H1 (cell line): ENCODE results near the gene TOR1B. TPM values are rescaled to one million over a fixed set of nuclear protein-coding genes. Genes with fewer than 3 reads are reported as not detected.
A peak's percentile ranks its signal among the peaks of the same experiment; 100 is the strongest.

ENCODE experiments used
- CTCF ChIA-PET: fragments of 300-600 bp; sonication (Branson Sonifier 250); formaldehyde crosslinking; loops from one replicate; lab custom pipeline; 2021; ENCODE audit not compliant: partially characterized antibody; lab: Charles Lee
- POLR2A ChIA-PET: fragments of 300-600 bp; sonication (Branson Sonifier 250); formaldehyde crosslinking; loops from one replicate; lab custom pipeline; 2021; ENCODE audit warnings: inconsistent platforms; ENCODE audit not compliant: partially characterized antibody; lab: Charles Lee
- DNase-seq, 2 experiments: peaks; one replicate each; pipeline versions ENCODE4 v3.0.0 to v3.0.0-alpha.2; 2010 to 2022; ENCODE audit warnings: low spot score in 2 of 2, low read depth in 1 of 2, mixed read lengths in 1 of 2
- FAIRE-seq: peaks from 2 replicates; lab custom pipeline; 2011; peaks lifted over from hg19 to GRCh38; lab: Jason Lieb, UNC
- H2AFZ ChIP-seq: 2 replicates; pipeline ENCODE4 v1.8.1; 2012; ENCODE audit warnings: low read length, inconsistent platforms
- H2AK5ac ChIP-seq: 2 replicates; pipeline ENCODE4 v1.6.1; 2013; ENCODE audit warnings: low read depth, low read length
- H2BK120ac ChIP-seq: replicated peaks from 2 replicates; pipeline ENCODE3; 2013; ENCODE audit warnings: low read depth, low read length, inconsistent platforms
- H2BK12ac ChIP-seq: 2 replicates; pipeline ENCODE4 v1.6.1; 2013; ENCODE audit warnings: low read depth, low read length
- H2BK15ac ChIP-seq: 2 replicates; pipeline ENCODE4 v1.6.1; 2013; ENCODE audit warnings: low read length
- H2BK20ac ChIP-seq: 2 replicates; pipeline ENCODE4 v1.6.1; 2013; ENCODE audit warnings: low read length
- H2BK5ac ChIP-seq: 2 replicates; pipeline ENCODE4 v1.6.1; 2013; ENCODE audit warnings: low read depth, low read length
- H3K14ac ChIP-seq: 2 replicates; pipeline ENCODE4 v1.6.1; 2013; ENCODE audit warnings: inconsistent platforms; ENCODE audit not compliant: insufficient read length
- H3K18ac ChIP-seq: 2 replicates; pipeline ENCODE4 v1.6.1; 2013; ENCODE audit warnings: low read length; ENCODE audit errors: extremely low read depth
- H3K23ac ChIP-seq: 2 replicates; pipeline ENCODE4 v1.6.1; 2013; ENCODE audit warnings: inconsistent platforms; ENCODE audit not compliant: insufficient read length
- H3K23me2 ChIP-seq: 2 replicates; pipeline ENCODE4 v1.6.1; 2013; ENCODE audit warnings: low read depth, low read length
- H3K27ac ChIP-seq: 2 replicates; pipeline ENCODE4 v1.6.1; 2011; ENCODE audit warnings: low read depth, low read length, inconsistent platforms
- H3K27me3 ChIP-seq, 4 experiments: replicated peaks in 1 of 4; 1 replicate in 1 of 4; 2 replicates in 3 of 4; pipeline versions ENCODE4 v1.6.1 to v1.8.1; 2011 to 2013; ENCODE audit warnings: low read length in 3 of 4, mild to moderate bottlenecking in 3 of 4, inconsistent platforms in 2 of 4, mixed read lengths in 2 of 4, moderate library complexity in 1 of 4; ENCODE audit not compliant: control insufficient read depth in 3 of 4, insufficient read depth in 3 of 4; ENCODE audit errors: extremely low read depth in 1 of 4
- H3K36me3 ChIP-seq, 4 experiments: 2 replicates each; pipeline versions ENCODE4 v1.6.1 to v1.8.1; 2011 to 2013; ENCODE audit warnings: mild to moderate bottlenecking in 4 of 4, low read length in 3 of 4, moderate library complexity in 2 of 4, control low read depth in 1 of 4, inconsistent platforms in 1 of 4; ENCODE audit not compliant: insufficient read depth in 4 of 4, control insufficient read depth in 2 of 4
- H3K4ac ChIP-seq: replicated peaks from 2 replicates; pipeline ENCODE3; 2013; ENCODE audit warnings: low read length, low read depth, mixed read lengths, inconsistent platforms; ENCODE audit not compliant: insufficient read length
- H3K4me1 ChIP-seq, 4 experiments: replicated peaks in 1 of 4; 1 replicate in 1 of 4; 2 replicates in 3 of 4; pipeline versions ENCODE4 v1.6.1 to v1.8.1; 2011 to 2013; ENCODE audit warnings: low read length in 3 of 4, inconsistent platforms in 2 of 4, mixed read lengths in 1 of 4; ENCODE audit not compliant: insufficient read depth in 4 of 4, control insufficient read depth in 3 of 4
- H3K4me2 ChIP-seq, 2 experiments: 2 replicates each; pipeline versions ENCODE4 v1.6.1 to v1.8.1; 2011 to 2013; ENCODE audit warnings: low read depth in 2 of 2, low read length in 2 of 2, control low read depth in 1 of 2, inconsistent platforms in 1 of 2, mild to moderate bottlenecking in 1 of 2; ENCODE audit not compliant: insufficient read depth in 1 of 2
- H3K4me3 ChIP-seq, 4 experiments: fragments of 200-600, 300-600 bp in 1 of 4; sonication (generic), shearing (Covaris generic), sonication (Bioruptor Twin) in 1 of 4; 2 replicates each; pipeline versions ENCODE4 v1.5.1 to v1.8.1; 2011 to 2016; ENCODE audit warnings: low read length in 4 of 4, low read depth in 3 of 4, control low read depth in 2 of 4, inconsistent platforms in 2 of 4, mild to moderate bottlenecking in 2 of 4, mixed read lengths in 1 of 4, moderate library complexity in 1 of 4; ENCODE audit not compliant: insufficient read depth in 2 of 4; ENCODE audit errors: extremely low read depth in 1 of 4
- H3K56ac ChIP-seq: replicated peaks from 2 replicates; pipeline ENCODE3; 2013; ENCODE audit warnings: low read depth, mild to moderate bottlenecking, mixed read lengths, low read length, inconsistent platforms; ENCODE audit not compliant: insufficient read length
- H3K79me1 ChIP-seq: 2 replicates; pipeline ENCODE4 v1.6.1; 2013; ENCODE audit warnings: low read depth, low read length, control low read depth
- H3K79me2 ChIP-seq, 2 experiments: 2 replicates each; pipeline versions ENCODE4 v1.6.1 to v1.8.1; 2012 to 2013; ENCODE audit warnings: low read length in 2 of 2, mild to moderate bottlenecking in 2 of 2, inconsistent platforms in 1 of 2; ENCODE audit not compliant: insufficient read depth in 2 of 2, control insufficient read depth in 1 of 2
- H3K9ac ChIP-seq, 4 experiments: replicated peaks in 1 of 4; 1 replicate in 1 of 4; 2 replicates in 3 of 4; pipeline versions ENCODE4 v1.6.1 to v1.8.1; 2011 to 2013; ENCODE audit warnings: low read depth in 3 of 4, low read length in 3 of 4, control low read depth in 2 of 4, mild to moderate bottlenecking in 2 of 4, moderate library complexity in 2 of 4, inconsistent platforms in 1 of 4; ENCODE audit errors: extremely low read depth in 1 of 4
- H3K9me3 ChIP-seq, 2 experiments: 2 replicates each; pipeline versions ENCODE4 v1.6.1 to v1.8.1; 2012 to 2013; ENCODE audit warnings: mild to moderate bottlenecking in 2 of 2, moderate library complexity in 2 of 2, control low read depth in 1 of 2, inconsistent platforms in 1 of 2, low read depth in 1 of 2, low read length in 1 of 2, mixed read lengths in 1 of 2; ENCODE audit not compliant: insufficient read depth in 2 of 2
- H4K20me1 ChIP-seq, 2 experiments: replicated peaks in 1 of 2; 2 replicates each; pipeline versions ENCODE3 to v1.8.1; 2011 to 2013; ENCODE audit warnings: inconsistent platforms in 2 of 2, low read length in 2 of 2, mild to moderate bottlenecking in 1 of 2; ENCODE audit not compliant: insufficient read depth in 2 of 2, control insufficient read depth in 1 of 2
- H4K5ac ChIP-seq: 2 replicates; pipeline ENCODE4 v1.6.1; 2013; ENCODE audit warnings: low read length, low read depth, mixed read lengths, inconsistent platforms; ENCODE audit not compliant: insufficient read length
- H4K8ac ChIP-seq: 2 replicates; pipeline ENCODE4 v1.8.0; 2013; ENCODE audit warnings: mild to moderate bottlenecking, moderate library complexity, low read length, inconsistent platforms; ENCODE audit not compliant: insufficient read depth; ENCODE audit errors: extremely low read depth
- H4K91ac ChIP-seq: replicated peaks from 2 replicates; pipeline ENCODE3; 2013; ENCODE audit warnings: low read length, mixed read lengths, inconsistent platforms; ENCODE audit not compliant: insufficient read length
- CBX8 ChIP-seq: fragments of 300-800, 300-1000 bp; sonication (generic); IDR thresholded peaks from 2 replicates; pipeline ENCODE4 v1.7.1; 2016; ENCODE audit warnings: low read depth, low read length, borderline replicate concordance
- EGR1 ChIP-seq: IDR thresholded peaks from 2 replicates; pipeline ENCODE4 v1.6.1; 2011; ENCODE audit warnings: low read depth, low read length, borderline replicate concordance
- GTF2F1 ChIP-seq: IDR thresholded peaks from 2 replicates; pipeline ENCODE4 v1.6.1; 2012; ENCODE audit warnings: low read depth, low read length, improper control_type of control experiment, borderline replicate concordance
- KDM1A ChIP-seq: fragments of 200-600, 300-600 bp; sonication (generic); IDR thresholded peaks from 2 replicates; pipeline ENCODE4 v1.7.1; 2016; ENCODE audit warnings: mild to moderate bottlenecking, low read length, borderline replicate concordance
- KDM4A ChIP-seq: IDR thresholded peaks from one replicate; pipeline ENCODE4 v1.7.1; 2012; ENCODE audit warnings: low read depth, mild to moderate bottlenecking, moderate library complexity, low read length, inconsistent platforms; ENCODE audit not compliant: severe bottlenecking
- NANOG ChIP-seq: IDR thresholded peaks from 2 replicates; pipeline ENCODE4 v1.6.1; 2011; ENCODE audit warnings: low read length, low read depth, mild to moderate bottlenecking, inconsistent platforms; ENCODE audit not compliant: insufficient read depth, poor library complexity, severe bottlenecking
- NRF1 ChIP-seq: IDR thresholded peaks from 2 replicates; pipeline ENCODE4 v1.6.1; 2011; ENCODE audit warnings: mild to moderate bottlenecking, low read depth, low read length, improper control_type of control experiment
- RBBP5 ChIP-seq: IDR thresholded peaks from 2 replicates; pipeline ENCODE4 v1.7.1; 2012; ENCODE audit warnings: low read depth, mild to moderate bottlenecking, inconsistent platforms, low read length, moderate library complexity, borderline replicate concordance
- YY1 ChIP-seq: IDR thresholded peaks from 2 replicates; pipeline ENCODE4 v1.6.1; 2011; ENCODE audit warnings: low read depth, mild to moderate bottlenecking, low read length
- ZNF274 ChIP-seq: IDR thresholded peaks from 2 replicates; pipeline ENCODE4 v1.7.0; 2012; ENCODE audit warnings: low read length, borderline replicate concordance; ENCODE audit errors: extremely low read depth
- WGBS, 2 experiments: shearing (Covaris generic) in 1 of 2; methylation state at CpG; one replicate each; pipeline versions ENCODE4 v1.1.6 to v1.1.7; 2013 to 2015; ENCODE audit warnings: low lambda C conversion rate in 2 of 2, mixed read lengths in 2 of 2, inconsistent platforms in 1 of 2, low coverage in 1 of 2, missing lambda C conversion rate in 1 of 2; ENCODE audit not compliant: insufficient replicate concordance in 2 of 2, insufficient coverage in 1 of 2, insufficient read length in 1 of 2; ENCODE audit errors: extremely low coverage in 1 of 2, missing lambda C conversion rate in 1 of 2; 5-methylcytosine and 5-hydroxymethylcytosine counted together
- polyA plus RNA-seq, 7 experiments: library from polyadenylated mRNA; depleted of rRNA in 3 of 7; stranded (reverse) in 5 of 7; unstranded in 2 of 7; fragments of >200 nt in 5 of 7; fragments of 200-250 nt in 2 of 7; gene quantifications; 1 replicate in 5 of 7; 2 replicates in 1 of 7; 4 replicates in 1 of 7; pipeline versions ENCODE4 v1.2.1 to v1.2.3, GENCODE V29; 2011 to 2013; ENCODE audit warnings: missing spikeins in 2 of 7, mixed read lengths in 2 of 7
- total RNA-seq: library from RNA; stranded (reverse); fragmentation: NEBNext Ultra II Directional; extraction: Animal tissue kit (Norgen Biotek cat#: 25700); gene quantifications from 2 replicates; pipeline ENCODE4 v1.2.1, GENCODE V29; 2021
- TF ChIP-seq, protein P1 (sequence below): IDR thresholded peaks from 2 replicates; pipeline ENCODE4 v1.6.1; 2011; ENCODE audit warnings: low read length, improper control_type of control experiment

Gene TOR1B
- total and polyA plus RNA-seq, 2 of the 8 experiments (the other 6 are each of a cell fraction or from before 2014, with no cell fraction given) = 11.4 to 17.4 TPM

GRCh38 chr9:129840034-129840433, 37.0 kb downstream of the TOR1B start:
- H3K9ac ChIP-seq = no peak overlapping the region
- H2BK20ac ChIP-seq = no peak overlapping the region
- ChIA-PET CTCF (interaction anchor here (0.6 to 1.5 kb wide), 2 partner anchors 9 to 273 kb away, joined by 3 read pairs; no protein-coding TSS in a partner anchor), POLR2A (no interaction called here)
- H3K23ac ChIP-seq = no peak overlapping the region
- DNase-seq (no peak), FAIRE-seq (no peak)
- 83% methylated on average over 8 of the region's 8 CpGs; no CpG with 5 or more reads in 1 of the 2 experiments for WGBS, 2 experiments
- H2BK15ac ChIP-seq = no peak overlapping the region
- no peak overlapping the region for H3K4me2 ChIP-seq
- no peak overlapping the region for H3K4me3 ChIP-seq
- H2BK12ac ChIP-seq = no peak overlapping the region
- no peak overlapping the region for H2AFZ ChIP-seq
- H3K27ac ChIP-seq = no peak overlapping the region
- H4K91ac ChIP-seq = no peak overlapping the region
- no peak overlapping the region for H3K18ac ChIP-seq
- no peak overlapping the region for H2BK5ac ChIP-seq
- no peak overlapping the region; the same call in 1 of the 2 replicates for H2AK5ac ChIP-seq
- H3K36me3 ChIP-seq = no peaks in the 10 kb centered on the region
- no peaks in the 10 kb centered on the region for H3K9me3 ChIP-seq
- H3K79me2 ChIP-seq = peaks cover 0 to 3% of the 10 kb centered on the region in 2 experiments; a peak in 1 of 4 replicates
- peaks cover 5 to 18% (median 10%) of the 10 kb centered on the region in 4 experiments; a peak in 6 of 7 replicates for H3K4me1 ChIP-seq
- H4K20me1 ChIP-seq = peaks cover 0 to 3% of the 10 kb centered on the region in 2 experiments
- H3K23me2 ChIP-seq = no peaks in the 10 kb centered on the region; the same call in 1 of the 2 replicates
- no peak overlapping the region for H3K4ac ChIP-seq
- no peaks in the 10 kb centered on the region for H3K27me3 ChIP-seq
- H2BK120ac ChIP-seq = no peak overlapping the region
- H3K14ac ChIP-seq = no peak overlapping the region
- H4K8ac ChIP-seq = peak overlapping the region; percentile 1; the same call in 1 of the 2 replicates
- H3K56ac ChIP-seq = no peak overlapping the region
- H3K79me1 ChIP-seq = peaks cover 4% of the 10 kb centered on the region; the same call in 1 of the 2 replicates
- no peak overlapping the region for H4K5ac ChIP-seq
- TF ChIP-seq YY1 (no peak), GTF2F1 (no peak), ZNF274 (no peak), CBX8 (no peak), NRF1 (no peak), KDM4A (no peak), KDM1A (no peak), RBBP5 (no peak), EGR1 (no peak), NANOG (no peak)
- TF ChIP-seq, protein P1, sequence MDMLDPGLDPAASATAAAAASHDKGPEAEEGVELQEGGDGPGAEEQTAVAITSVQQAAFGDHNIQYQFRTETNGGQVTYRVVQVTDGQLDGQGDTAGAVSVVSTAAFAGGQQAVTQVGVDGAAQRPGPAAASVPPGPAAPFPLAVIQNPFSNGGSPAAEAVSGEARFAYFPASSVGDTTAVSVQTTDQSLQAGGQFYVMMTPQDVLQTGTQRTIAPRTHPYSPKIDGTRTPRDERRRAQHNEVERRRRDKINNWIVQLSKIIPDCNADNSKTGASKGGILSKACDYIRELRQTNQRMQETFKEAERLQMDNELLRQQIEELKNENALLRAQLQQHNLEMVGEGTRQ = no peak
